Measurements from ENCODE around the gene XPR1. TPM values are rescaled to one million over a fixed set of nuclear protein-coding genes. Genes with fewer than 3 reads are reported as not detected.

XPR1 gene
- total RNA-seq, 1 donor from 2014 or later = 21.4 TPM

DNA sequence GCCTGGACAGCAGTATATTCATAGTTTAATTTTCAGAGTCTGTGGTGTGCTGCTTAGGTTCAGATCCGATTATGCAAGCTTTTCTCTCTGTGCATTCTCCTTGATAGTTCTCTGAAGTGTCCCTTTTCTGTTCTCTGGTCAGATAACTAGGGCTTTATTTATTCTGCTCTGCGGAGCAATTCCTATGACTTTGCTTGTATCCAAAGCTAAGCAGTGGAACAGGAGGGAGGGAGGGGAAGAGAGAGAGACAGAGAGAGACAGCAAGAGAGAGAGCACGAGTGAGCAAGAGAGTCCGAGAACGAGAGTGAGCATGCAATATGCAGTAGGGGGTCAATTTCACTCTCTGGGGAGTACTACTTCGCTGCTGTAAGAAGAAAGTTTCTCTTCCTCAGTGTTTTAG, 113.3 kb downstream of the XPR1 start:
- no peak overlapping the region for H3K4me3 Mint-ChIP-seq (ENCODE audit: unreplicated experiment)
- TF ChIP-seq, protein P1, sequence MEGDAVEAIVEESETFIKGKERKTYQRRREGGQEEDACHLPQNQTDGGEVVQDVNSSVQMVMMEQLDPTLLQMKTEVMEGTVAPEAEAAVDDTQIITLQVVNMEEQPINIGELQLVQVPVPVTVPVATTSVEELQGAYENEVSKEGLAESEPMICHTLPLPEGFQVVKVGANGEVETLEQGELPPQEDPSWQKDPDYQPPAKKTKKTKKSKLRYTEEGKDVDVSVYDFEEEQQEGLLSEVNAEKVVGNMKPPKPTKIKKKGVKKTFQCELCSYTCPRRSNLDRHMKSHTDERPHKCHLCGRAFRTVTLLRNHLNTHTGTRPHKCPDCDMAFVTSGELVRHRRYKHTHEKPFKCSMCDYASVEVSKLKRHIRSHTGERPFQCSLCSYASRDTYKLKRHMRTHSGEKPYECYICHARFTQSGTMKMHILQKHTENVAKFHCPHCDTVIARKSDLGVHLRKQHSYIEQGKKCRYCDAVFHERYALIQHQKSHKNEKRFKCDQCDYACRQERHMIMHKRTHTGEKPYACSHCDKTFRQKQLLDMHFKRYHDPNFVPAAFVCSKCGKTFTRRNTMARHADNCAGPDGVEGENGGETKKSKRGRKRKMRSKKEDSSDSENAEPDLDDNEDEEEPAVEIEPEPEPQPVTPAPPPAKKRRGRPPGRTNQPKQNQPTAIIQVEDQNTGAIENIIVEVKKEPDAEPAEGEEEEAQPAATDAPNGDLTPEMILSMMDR (IDR thresholded peaks at IDR 0.05) = no peak
- no peak for DNase-seq (ENCODE audit: extremely low spot score, unreplicated experiment)
- no peak overlapping the region for H3K27ac Mint-ChIP-seq (ENCODE audit: unreplicated experiment)
- no peaks in the 10 kb centered on the region for H3K27me3 Mint-ChIP-seq (ENCODE audit: unreplicated experiment)
- H3K36me3 Mint-ChIP-seq (ENCODE audit: unreplicated experiment) = peaks cover 12% of the 10 kb centered on the region
- peaks cover 25% of the 10 kb centered on the region for H3K9me3 Mint-ChIP-seq (ENCODE audit: unreplicated experiment)
- H3K4me1 Mint-ChIP-seq (ENCODE audit: unreplicated experiment) = no peaks in the 10 kb centered on the region

DNA sequence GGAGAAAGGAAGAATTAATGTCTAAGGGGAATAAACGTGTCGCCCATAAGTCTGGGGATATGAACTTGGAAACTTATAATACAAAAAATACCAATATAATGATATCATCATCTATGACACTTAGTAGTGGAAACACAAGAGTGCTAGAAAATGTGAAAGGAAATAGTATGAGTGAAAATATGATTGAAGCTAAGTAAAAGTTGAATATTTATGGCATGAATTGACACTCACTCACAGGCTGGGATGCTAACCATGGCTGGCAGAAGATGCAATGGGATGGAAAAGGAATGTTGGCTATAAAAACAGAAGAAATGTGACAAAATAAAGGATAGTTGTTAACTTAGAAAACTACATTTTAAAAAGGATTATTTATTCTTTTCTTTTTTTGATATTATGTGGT, 120.1 kb downstream of the XPR1 start:
- H3K27me3 Mint-ChIP-seq (ENCODE audit: unreplicated experiment) = no peaks in the 10 kb centered on the region
- peak overlapping the region; percentile 86 for H3K27ac Mint-ChIP-seq (ENCODE audit: unreplicated experiment)
- TF ChIP-seq, protein P1 (IDR thresholded peaks at IDR 0.05) = no peak
- no peak for DNase-seq (ENCODE audit: extremely low spot score, unreplicated experiment)
- H3K4me3 Mint-ChIP-seq (ENCODE audit: unreplicated experiment) = no peak overlapping the region
- H3K36me3 Mint-ChIP-seq (ENCODE audit: unreplicated experiment) = no peaks in the 10 kb centered on the region
- peaks cover 16% of the 10 kb centered on the region for H3K4me1 Mint-ChIP-seq (ENCODE audit: unreplicated experiment)
- no peaks in the 10 kb centered on the region for H3K9me3 Mint-ChIP-seq (ENCODE audit: unreplicated experiment)

DNA sequence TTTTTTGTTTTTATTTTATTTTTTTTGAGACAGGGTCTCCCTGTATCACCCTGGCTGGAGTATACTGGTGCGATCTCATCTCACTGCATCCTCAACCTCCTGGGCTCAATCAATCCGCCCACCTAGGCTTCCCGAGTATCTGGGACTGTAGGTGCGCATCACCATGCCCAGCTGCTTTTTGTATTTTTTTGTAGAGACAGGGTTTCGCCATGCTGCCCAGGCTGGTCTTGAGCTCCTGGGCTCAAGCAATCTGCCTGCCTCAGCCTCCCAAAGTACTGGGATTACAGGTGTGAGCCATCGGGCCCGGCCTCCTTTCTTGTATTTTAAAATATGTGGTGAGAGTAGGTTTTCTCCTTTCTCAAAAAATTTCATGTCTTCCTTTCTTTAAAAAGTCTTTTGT, 122.6 kb downstream of the XPR1 start:
- Mint-ChIP-seq H3K27ac (ENCODE audit: unreplicated experiment) (no peak overlapping the region), H3K27me3 (ENCODE audit: unreplicated experiment) (no peaks in the 10 kb centered on the region), H3K4me3 (ENCODE audit: unreplicated experiment) (no peak overlapping the region), H3K4me1 (ENCODE audit: unreplicated experiment) (peaks cover 16% of the 10 kb centered on the region), H3K9me3 (ENCODE audit: unreplicated experiment) (no peaks in the 10 kb centered on the region), H3K36me3 (ENCODE audit: unreplicated experiment) (no peaks in the 10 kb centered on the region)
- TF ChIP-seq, protein P1 (IDR thresholded peaks at IDR 0.05) = no peak
- DNase-seq (ENCODE audit: extremely low spot score, unreplicated experiment) = no peak

DNA sequence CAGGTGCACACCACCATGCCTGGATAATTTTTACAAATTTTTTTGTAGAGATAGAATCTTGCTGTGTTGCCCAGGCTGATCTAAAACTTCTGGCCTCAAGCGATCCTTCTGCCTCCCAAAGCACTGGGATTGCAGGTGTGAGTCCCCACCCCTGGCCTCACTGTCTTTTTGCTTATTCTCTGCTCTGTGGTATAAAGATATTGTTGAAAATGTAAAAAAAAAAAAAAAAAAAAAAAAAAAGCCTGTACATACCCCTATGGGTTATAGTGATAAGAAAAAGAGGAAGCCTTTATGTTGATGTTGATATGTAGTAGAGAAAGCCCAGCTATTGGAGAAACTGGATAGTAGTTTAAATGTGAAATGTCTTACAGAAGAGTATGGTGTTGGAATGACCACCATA, 125.8 kb downstream of the XPR1 start:
- Mint-ChIP-seq H3K9me3 (ENCODE audit: unreplicated experiment) (no peaks in the 10 kb centered on the region), H3K27me3 (ENCODE audit: unreplicated experiment) (no peaks in the 10 kb centered on the region), H3K36me3 (ENCODE audit: unreplicated experiment) (no peaks in the 10 kb centered on the region), H3K4me1 (ENCODE audit: unreplicated experiment) (peaks cover 5% of the 10 kb centered on the region), H3K4me3 (ENCODE audit: unreplicated experiment) (no peak overlapping the region), H3K27ac (ENCODE audit: unreplicated experiment) (no peak overlapping the region)
- DNase-seq (ENCODE audit: extremely low spot score, unreplicated experiment) = no peak
- TF ChIP-seq, protein P1 (IDR thresholded peaks at IDR 0.05) = no peak

DNA sequence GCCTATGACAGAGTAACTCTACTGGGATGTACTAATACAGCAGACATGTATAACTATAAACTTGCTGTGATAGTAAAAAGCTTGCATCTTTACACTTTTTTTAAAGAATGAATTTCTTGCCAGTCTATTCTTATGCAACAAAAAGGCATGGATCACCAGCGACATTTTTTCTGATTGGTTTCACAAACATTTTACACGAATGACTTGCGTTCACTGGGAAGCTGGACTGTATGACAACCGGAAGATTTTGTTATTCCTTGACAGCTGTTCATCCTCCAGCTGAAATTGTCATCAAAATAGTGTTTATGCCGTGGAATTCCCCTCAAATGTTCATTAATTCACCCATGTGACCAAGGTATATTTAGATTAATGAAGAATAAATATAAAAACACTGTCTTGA, 131.0 kb downstream of the XPR1 start:
- no peaks in the 10 kb centered on the region for H3K36me3 Mint-ChIP-seq (ENCODE audit: unreplicated experiment)
- TF ChIP-seq, protein P1 (IDR thresholded peaks at IDR 0.05) = no peak
- no peak for DNase-seq (ENCODE audit: extremely low spot score, unreplicated experiment)
- no peak overlapping the region for H3K4me3 Mint-ChIP-seq (ENCODE audit: unreplicated experiment)
- no peak overlapping the region for H3K27ac Mint-ChIP-seq (ENCODE audit: unreplicated experiment)
- H3K4me1 Mint-ChIP-seq (ENCODE audit: unreplicated experiment) = no peaks in the 10 kb centered on the region
- H3K27me3 Mint-ChIP-seq (ENCODE audit: unreplicated experiment) = no peaks in the 10 kb centered on the region
- no peaks in the 10 kb centered on the region for H3K9me3 Mint-ChIP-seq (ENCODE audit: unreplicated experiment)
